ENCODE measurements around the gene KCNQ1. TPM values are rescaled to one million over a fixed set of nuclear protein-coding genes. Genes with fewer than 3 reads are reported as not detected.

KCNQ1 gene
- total RNA-seq, 1 experiment from 2014 or later, result 2.5 TPM

- CTCF ChIA-PET, result no interaction called here
- peaks cover 59% of the 10 kb centered on the region for H3K27me3 Mint-ChIP-seq (ENCODE audit: low read depth)
Observed at GRCh38 chr11:2577031-2577990, 132.5 kb downstream of the KCNQ1 start.

More at GRCh38 chr11:2577031-2577990, 132.5 kb downstream of the KCNQ1 start:
- no peaks in the 10 kb centered on the region for H3K4me1 Mint-ChIP-seq
- no peak overlapping the region for H3K27ac Mint-ChIP-seq
- peak; percentile 19 for DNase-seq (ENCODE audit: low spot score)
- no peaks in the 10 kb centered on the region for H3K36me3 Mint-ChIP-seq
- no peak overlapping the region for H3K4me3 Mint-ChIP-seq
- no peaks in the 10 kb centered on the region for H3K9me3 Mint-ChIP-seq
- POLR2A ChIA-PET, result no interaction called here
- TF ChIP-seq ERG (CRISPR knock-in tag; IDR thresholded peaks at IDR 0.05) (no peak), NR2C2 (CRISPR knock-in tag; IDR thresholded peaks at IDR 0.05) (no peak), TEAD4 (CRISPR knock-in tag; IDR thresholded peaks at IDR 0.05) (no peak), EMX1 (CRISPR knock-in tag; IDR thresholded peaks at IDR 0.05) (no peak), NFE2L1 (CRISPR knock-in tag; IDR thresholded peaks at IDR 0.05) (no peak), FOXP4 (CRISPR knock-in tag; IDR thresholded peaks at IDR 0.05) (no peak), ARID4B (CRISPR knock-in tag; IDR thresholded peaks at IDR 0.05; ENCODE audit: borderline replicate concordance) (no peak), ZNF219 (CRISPR knock-in tag; IDR thresholded peaks at IDR 0.05; ENCODE audit: borderline replicate concordance) (no peak), GABPB1 (CRISPR knock-in tag; IDR thresholded peaks at IDR 0.05) (no peak), RELA (CRISPR knock-in tag; IDR thresholded peaks at IDR 0.05; ENCODE audit: borderline replicate concordance) (no peak), ATF2 (CRISPR knock-in tag; IDR thresholded peaks at IDR 0.05; ENCODE audit: borderline replicate concordance, low read depth) (no peak), PRRX2 (CRISPR knock-in tag; IDR thresholded peaks at IDR 0.05) (no peak), GRHL2 (CRISPR knock-in tag; IDR thresholded peaks at IDR 0.05; ENCODE audit: insufficient replicate concordance, severe bottlenecking) (no peak), NFYB (CRISPR knock-in tag; conservative IDR thresholded peaks at IDR 0.05; ENCODE audit: low read depth) (no peak), E2F4 (CRISPR knock-in tag; IDR thresholded peaks at IDR 0.05; ENCODE audit: borderline replicate concordance, low read depth) (no peak)
- ATAC-seq, result no peak

Measured in WTC11 (cell line).